HG03095 (cell line): ENCODE measurements around the gene GARS1.
A peak's percentile ranks its signal among the peaks of the same experiment; 100 is the strongest.
"Not testable (repeated sequence)": the region's sequence is repeated elsewhere in the genome, so short reads cannot be mapped to it uniquely, and the experiment has no call there.

Source experiments
- ATAC-seq: cut with Tn5 transposase; IDR thresholded peaks from one replicate; pipeline ENCODE4 v1.9.1; 2021; ENCODE audit warnings: moderate library complexity; ENCODE audit not compliant: unreplicated experiment

The GARS1 gene

GRCh38 chr7:30570238-30570637, 24.4 kb upstream of the GARS1 start:
- not testable (repeated sequence) for ATAC-seq

GRCh38 chr7:30572212-30572841, 22.4 kb upstream of the GARS1 start:
- no peak for ATAC-seq

- ATAC-seq: no peak
Measured at GRCh38 chr7:30575910-30576309, 18.8 kb upstream of the GARS1 start.

- no peak for ATAC-seq
Measured at GRCh38 chr7:30583181-30583580, 11.5 kb upstream of the GARS1 start.

- no peak for ATAC-seq
Measured at GRCh38 chr7:30584415-30584814, 10.3 kb upstream of the GARS1 start.

GRCh38 chr7:30584965-30585364, 9.7 kb upstream of the GARS1 start:
- ATAC-seq: no peak

- ATAC-seq: no peak
Measured at GRCh38 chr7:30585675-30586074, 9.0 kb upstream of the GARS1 start.

GRCh38 chr7:30587547-30587946, 7.1 kb upstream of the GARS1 start:
- not testable (repeated sequence) for ATAC-seq

GRCh38 chr7:30589111-30589510, 5.6 kb upstream of the GARS1 start:
- no peak for ATAC-seq

- peak; percentile 33 for ATAC-seq
Measured at GRCh38 chr7:30594048-30594539, 584 bp upstream of the GARS1 start.

- no peak for ATAC-seq
Measured at GRCh38 chr7:30595436-30596013, 847 bp downstream of the GARS1 start.

- no peak for ATAC-seq
Measured at GRCh38 chr7:30596014-30596641, 1.4 kb downstream of the GARS1 start.

- ATAC-seq: no peak
Measured at GRCh38 chr7:30596721-30597120, 2.0 kb downstream of the GARS1 start.

GRCh38 chr7:30598121-30598876, 3.6 kb downstream of the GARS1 start:
- ATAC-seq: no peak

- ATAC-seq: no peak
Measured at GRCh38 chr7:30604901-30605300, 10.2 kb downstream of the GARS1 start.

- ATAC-seq: no peak
Measured at GRCh38 chr7:30605832-30606231, 11.2 kb downstream of the GARS1 start.

- ATAC-seq: no peak
Measured at GRCh38 chr7:30612658-30613265, 18.1 kb downstream of the GARS1 start.

GRCh38 chr7:30613366-30614325, 19.0 kb downstream of the GARS1 start:
- ATAC-seq: no peak

GRCh38 chr7:30616318-30616717, 21.6 kb downstream of the GARS1 start:
- no peak for ATAC-seq

GRCh38 chr7:30617359-30617758, 22.7 kb downstream of the GARS1 start:
- no peak for ATAC-seq
